IMR-90 (cell line): ENCODE measurements around the gene MRTFA. TPM values are rescaled to one million over a fixed set of nuclear protein-coding genes. Genes with fewer than 3 reads are reported as not detected.
A peak's percentile ranks its signal among the peaks of the same experiment; 100 is the strongest.

Experiments
- ATAC-seq: fragments of 200-7000 bp; cut with Tn5 transposase; 2 replicates; pipeline ENCODE4 v1.9.1; 2020; ENCODE audit warnings: low read depth, mild to moderate bottlenecking, moderate library complexity
- BruUV-seq: library from RNA; stranded (reverse); fragments of 400-500 nt; replicated peaks from 2 replicates; lab custom pipeline; 2021; lab: Mats Ljungman, UMichigan
- CTCF ChIA-PET: fragments of 300-600 bp; formaldehyde crosslinking; extraction: SDS; loops from one replicate; lab custom pipeline; 2021; ENCODE audit warnings: antibody characterized with exemption; lab: Yijun Ruan, JAX
- POLR2A ChIA-PET: fragments of 300-600 bp; sonication (Branson Sonifier 250); formaldehyde crosslinking; loops from one replicate; lab custom pipeline; 2022; ENCODE audit warnings: antibody characterized with exemption; ENCODE audit not compliant: unreplicated experiment; lab: Charles Lee
- DNase-seq: peaks from one replicate; pipeline ENCODE4 v3.0.0; 2013
- H2AFZ ChIP-seq: replicated peaks from 2 replicates; pipeline ENCODE3; 2013; ENCODE audit warnings: low read length, mild to moderate bottlenecking; ENCODE audit not compliant: poor library complexity
- H2AK5ac ChIP-seq: 2 replicates; pipeline ENCODE4 v1.6.1; 2013; ENCODE audit warnings: low read depth, low read length, inconsistent platforms
- H2AK9ac ChIP-seq: replicated peaks from 2 replicates; pipeline ENCODE3; 2013; ENCODE audit warnings: mild to moderate bottlenecking, low read depth, low read length, moderate library complexity; ENCODE audit not compliant: poor library complexity
- H2BK120ac ChIP-seq: 2 replicates; pipeline ENCODE4 v1.6.1; 2013; ENCODE audit warnings: low read depth, low read length, inconsistent platforms
- H2BK15ac ChIP-seq: 3 replicates; pipeline ENCODE4 v1.6.1; 2013; ENCODE audit warnings: low read depth, low read length, inconsistent platforms
- H2BK20ac ChIP-seq: 2 replicates; pipeline ENCODE4 v1.6.1; 2013; ENCODE audit warnings: low read depth, mild to moderate bottlenecking, inconsistent platforms, low read length, moderate library complexity
- H2BK5ac ChIP-seq: 2 replicates; pipeline ENCODE4 v1.6.1; 2013; ENCODE audit warnings: mild to moderate bottlenecking, low read depth, low read length, inconsistent platforms; ENCODE audit not compliant: poor library complexity, severe bottlenecking
- H3K14ac ChIP-seq: replicated peaks from 2 replicates; pipeline ENCODE4 v1.6.1; 2013; ENCODE audit warnings: low read depth, low read length, inconsistent platforms
- H3K18ac ChIP-seq: 2 replicates; pipeline ENCODE4 v1.6.1; 2013; ENCODE audit warnings: low read depth, low read length, control low read depth
- H3K23ac ChIP-seq: 2 replicates; pipeline ENCODE4 v1.6.1; 2013; ENCODE audit warnings: low read depth, low read length, inconsistent platforms
- H3K27ac ChIP-seq: 2 replicates; pipeline ENCODE4 v1.5.1; 2013; ENCODE audit warnings: mild to moderate bottlenecking, control low read depth, low read length; ENCODE audit not compliant: insufficient read depth
- H3K27me3 ChIP-seq: 2 replicates; pipeline ENCODE4 v1.6.1; 2013; ENCODE audit warnings: low read length; ENCODE audit not compliant: control insufficient read depth, insufficient read depth
- H3K36me3 ChIP-seq: 2 replicates; pipeline ENCODE4 v1.6.1; 2013; ENCODE audit warnings: low read length, mixed read lengths; ENCODE audit not compliant: control insufficient read depth, insufficient read depth
- H3K4ac ChIP-seq: 2 replicates; pipeline ENCODE4 v1.6.1; 2013; ENCODE audit warnings: low read depth, low read length, inconsistent platforms
- H3K4me1 ChIP-seq: 2 replicates; pipeline ENCODE4 v1.6.1; 2013; ENCODE audit warnings: low read length, mixed read lengths; ENCODE audit not compliant: control insufficient read depth, insufficient read depth
- H3K4me2 ChIP-seq: 2 replicates; pipeline ENCODE4 v1.6.1; 2013; ENCODE audit warnings: low read depth, mild to moderate bottlenecking, control low read depth, low read length, moderate library complexity
- H3K4me3 ChIP-seq: 2 replicates; pipeline ENCODE4 v1.5.1; 2013; ENCODE audit warnings: low read depth, mild to moderate bottlenecking, control low read depth, low read length, moderate library complexity; ENCODE audit not compliant: insufficient read depth
- H3K56ac ChIP-seq: 2 replicates; pipeline ENCODE4 v1.6.1; 2013; ENCODE audit warnings: low read length, inconsistent platforms; ENCODE audit not compliant: insufficient read depth; ENCODE audit errors: extremely low read depth
- H3K79me1 ChIP-seq, 2 experiments: 2 replicates each; pipeline ENCODE4 v1.6.1; 2013; ENCODE audit warnings: low read length in 2 of 2, inconsistent platforms in 1 of 2, low read depth in 1 of 2
- H3K9ac ChIP-seq: 2 replicates; pipeline ENCODE4 v1.6.1; 2013; ENCODE audit warnings: low read depth, low read length, control low read depth
- H3K9me1 ChIP-seq: 2 replicates; pipeline ENCODE4 v1.6.1; 2013; ENCODE audit warnings: low read length, inconsistent platforms; ENCODE audit not compliant: insufficient read depth
- H3K9me3 ChIP-seq: 2 replicates; pipeline ENCODE4 v1.6.1; 2013; ENCODE audit warnings: low read length; ENCODE audit not compliant: control insufficient read depth, insufficient read depth
- H4K20me1 ChIP-seq: 2 replicates; pipeline ENCODE4 v1.6.1; 2013; ENCODE audit warnings: low read length, inconsistent platforms; ENCODE audit not compliant: insufficient read depth
- H4K5ac ChIP-seq: 2 replicates; pipeline ENCODE4 v1.6.1; 2013; ENCODE audit warnings: mild to moderate bottlenecking, low read depth, low read length, control low read depth
- H4K8ac ChIP-seq, 2 experiments: 2 replicates each; pipeline ENCODE4 v1.6.1; 2013; ENCODE audit warnings: low read depth in 2 of 2, low read length in 2 of 2, control low read depth in 1 of 2, inconsistent platforms in 1 of 2
- H4K91ac ChIP-seq: 2 replicates; pipeline ENCODE4 v1.6.1; 2013; ENCODE audit warnings: low read depth, low read length, inconsistent platforms; ENCODE audit not compliant: insufficient read depth
- BHLHE40 ChIP-seq: fragments of 150-350 bp; IDR thresholded peaks from 2 replicates; pipeline ENCODE4 v1.6.1; 2016; ENCODE audit warnings: mild to moderate bottlenecking, low read depth, low read length
- CEBPB ChIP-seq: IDR thresholded peaks from 2 replicates; pipeline ENCODE4 v1.6.1; 2012; ENCODE audit warnings: low read depth, low read length, improper control_type of control experiment
- CTCF ChIP-seq: conservative IDR thresholded peaks from 2 replicates; pipeline ENCODE4 v1.5.1; 2012; ENCODE audit warnings: mild to moderate bottlenecking, low read depth, low read length, improper control_type of control experiment
- ELK1 ChIP-seq: fragments of 150-350 bp; IDR thresholded peaks from 2 replicates; pipeline ENCODE4 v1.6.1; 2016; ENCODE audit warnings: low read depth, mild to moderate bottlenecking, low read length, moderate library complexity, borderline replicate concordance
- FOS ChIP-seq: fragments of 150-350 bp; IDR thresholded peaks from 2 replicates; pipeline ENCODE4 v1.6.1; 2016; ENCODE audit warnings: low read depth, low read length
- MAFK ChIP-seq: IDR thresholded peaks from 2 replicates; pipeline ENCODE4 v1.6.1; 2012; ENCODE audit warnings: low read depth, low read length, improper control_type of control experiment
- MXI1 ChIP-seq: IDR thresholded peaks from 2 replicates; pipeline ENCODE4 v1.6.1; 2012; ENCODE audit warnings: low read depth, mild to moderate bottlenecking, low read length, moderate library complexity, borderline replicate concordance
- POLR2A ChIP-seq: IDR thresholded peaks from 2 replicates; pipeline ENCODE4 v1.6.1; 2012; ENCODE audit warnings: mild to moderate bottlenecking, low read depth, low read length
- RAD21 ChIP-seq: IDR thresholded peaks from 2 replicates; pipeline ENCODE4 v1.6.1; 2012; ENCODE audit warnings: low read length, improper control_type of control experiment
- RCOR1 ChIP-seq: IDR thresholded peaks from 2 replicates; pipeline ENCODE4 v1.6.1; 2012; ENCODE audit warnings: mild to moderate bottlenecking, low read length, improper control_type of control experiment; ENCODE audit not compliant: insufficient replicate concordance
- RFX5 ChIP-seq: IDR thresholded peaks from 2 replicates; pipeline ENCODE4 v1.8.0; 2012; ENCODE audit warnings: low read depth, mild to moderate bottlenecking, low read length, moderate library complexity
- SMC3 ChIP-seq: fragments of 150-350 bp; IDR thresholded peaks from 2 replicates; pipeline ENCODE4 v1.6.1; 2016; ENCODE audit warnings: low read depth, mild to moderate bottlenecking, antibody characterized with exemption, low read length, moderate library complexity
- USF2 ChIP-seq: fragments of 150-350 bp; IDR thresholded peaks from 2 replicates; pipeline ENCODE4 v1.6.1; 2017; ENCODE audit warnings: mild to moderate bottlenecking, antibody characterized with exemption, low read length, low read depth
- WGBS, 2 experiments: methylation state at CpG; one replicate each; pipeline versions ENCODE4 v1.1.5 to v1.1.7; 2013; ENCODE audit warnings: missing lambda C conversion rate in 2 of 2; ENCODE audit not compliant: insufficient read length in 1 of 2; ENCODE audit errors: extremely low coverage in 2 of 2; 5-methylcytosine and 5-hydroxymethylcytosine counted together
- dilution Hi-C: fragments of 300-500 bp; cut with HindIII; formaldehyde crosslinking; loops from one replicate; pipeline ENCODE4 v1.14.3; 2018; ENCODE audit warnings: low sequenced_read_pairs; ENCODE audit not compliant: unreplicated experiment
- in situ Hi-C: fragments of 300-500 bp; cut with MboI; formaldehyde crosslinking; loops from 3 replicates; pipeline ENCODE4 v1.14.3; 2019; ENCODE audit warnings: low sequenced_read_pairs, inconsistent platforms, mixed read lengths
- intact Hi-C: fragments of 100-400 bp; cut with micrococcal nuclease; formaldehyde crosslinking; loops from 2 replicates; pipeline ENCODE4 v1.10.0; 2022
- polyA plus RNA-seq, 3 experiments: library from polyadenylated mRNA; depleted of rRNA; stranded (reverse); fragments of >200 nt; gene quantifications; 2 replicates each; pipeline ENCODE4 v1.2.3, GENCODE V29; 2012; ENCODE audit warnings: low replicate concordance in 1 of 3
- total RNA-seq: library from RNA; depleted of rRNA; stranded (reverse); fragments of >200 nt; gene quantifications from 2 replicates; pipeline ENCODE4 v1.2.3, GENCODE V29; 2012

The MRTFA gene
- total and polyA plus RNA-seq, 2 of the 4 experiments (the other 2 are of a cell fraction), result 12.5 to 17.2 TPM

GRCh38 chr22:40524392-40525249 lies 111.9 kb downstream of the MRTFA start:
- H2AK9ac ChIP-seq, result no peak overlapping the region
- peaks cover 7% of the 10 kb centered on the region; the same call in 1 of the 2 replicates for H4K20me1 ChIP-seq
- H3K9me1 ChIP-seq, result peaks cover 7% of the 10 kb centered on the region; the same call in 1 of the 2 replicates
- H3K36me3 ChIP-seq, result no peaks in the 10 kb centered on the region
- peaks cover 3% of the 10 kb centered on the region; the same call in 1 of the 2 replicates for H3K9me3 ChIP-seq
- dilution Hi-C loops, result no loop called here
- H2BK15ac ChIP-seq, result no peak overlapping the region
- in situ Hi-C loops, result loop anchor here (5.0 kb wide), 1 partner anchor 118 kb away; no protein-coding TSS in a partner anchor
- 0 out of 2 replicates have a peak overlapping the region, but pooled peaks have one; percentile 3 for H3K4ac ChIP-seq
- H4K5ac ChIP-seq, result no peak overlapping the region
- DNase-seq, result peak; percentile 54
- H3K27ac ChIP-seq, result peak overlapping the region; percentile 59; the same call in 1 of the 2 replicates
- peak overlapping the region in 1 of 2 experiments; percentile 11; a peak in 1 of 4 replicates for H4K8ac ChIP-seq
- H3K4me1 ChIP-seq, result peaks cover 4% of the 10 kb centered on the region; the same call in 1 of the 2 replicates
- H3K56ac ChIP-seq, result no peak overlapping the region
- H2BK20ac ChIP-seq, result no peak overlapping the region
- no peak overlapping the region for H3K4me2 ChIP-seq
- H2BK120ac ChIP-seq, result no peak overlapping the region
- peaks cover 37 to 75% of the 10 kb centered on the region in 2 experiments for H3K79me1 ChIP-seq
- peak; percentile 58 for ATAC-seq
- no peak overlapping the region for H4K91ac ChIP-seq
- H3K23ac ChIP-seq, result no peak overlapping the region
- CTCF ChIA-PET, result interaction anchor here (0.8 to 2.2 kb wide), 11 partner anchors 10 to 122 kb away, joined by 3 to 17 read pairs (median 4); partner anchors contain the start of gene MRTFA
- no peak overlapping the region for H2AK5ac ChIP-seq
- no peak overlapping the region for H3K4me3 ChIP-seq
- peak overlapping the region; percentile 46; the same call in 1 of the 2 replicates for H3K9ac ChIP-seq
- POLR2A ChIA-PET, result interaction anchor here (0.6 kb wide), 1 partner anchor 158 kb away, joined by 5 read pairs; no protein-coding TSS in a partner anchor
- peak overlapping the region; percentile 17 for H2BK5ac ChIP-seq
- no TSS peak for BruUV-seq
- H3K18ac ChIP-seq, result peak overlapping the region; percentile 13; the same call in 1 of the 2 replicates
- WGBS, 2 experiments, result no CpG with 5 or more reads among the region's 9 CpGs
- H2AFZ ChIP-seq, result no peak overlapping the region
- H3K27me3 ChIP-seq, result no peaks in the 10 kb centered on the region
- intact Hi-C loops, result loop anchor here (1.0 kb wide), 1 partner anchor 122 kb away; no protein-coding TSS in a partner anchor
- no peak overlapping the region for H3K14ac ChIP-seq
- TF ChIP-seq CTCF (peak; percentile 49), MAFK (no peak), FOS (no peak), CEBPB (peak; percentile 46; the same call in 1 of the 2 replicates), BHLHE40 (no peak), MXI1 (no peak), SMC3 (peak; percentile 19; the same call in 1 of the 2 replicates), RCOR1 (no peak), RAD21 (peak; percentile 50), USF2 (no peak), ELK1 (no peak), RFX5 (no peak), POLR2A (no peak)
